Measurements from ENCODE around the gene WDR55. TPM values are rescaled to one million over a fixed set of nuclear protein-coding genes. Genes with fewer than 3 reads are reported as not detected.

WDR55 gene
- total and polyA plus RNA-seq, 2 of the 4 experiments (the other 2 are of a cell fraction) = 19.0 to 20.4 TPM

DNA sequence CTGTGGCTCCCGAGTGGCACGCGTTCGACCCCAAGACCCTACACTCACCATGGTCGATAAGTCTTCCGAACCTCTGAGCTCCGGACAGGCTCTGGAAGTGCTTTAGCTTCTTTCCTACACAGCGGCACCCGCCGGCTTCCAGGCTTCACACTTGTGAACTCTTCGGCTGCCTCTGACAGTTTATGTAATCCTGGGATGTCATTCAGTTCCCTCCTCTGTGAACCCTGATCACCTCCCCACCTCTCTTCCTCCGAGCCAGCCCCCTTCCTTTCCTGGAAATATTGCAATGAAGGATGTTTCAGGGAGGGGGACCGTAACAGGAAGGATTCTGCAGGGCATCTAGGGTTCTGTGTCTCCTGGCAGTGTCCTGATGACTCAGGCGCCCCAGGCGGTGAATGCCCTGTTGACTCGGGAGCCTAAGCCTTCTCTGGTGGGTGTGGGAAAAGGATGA, 31.7 kb upstream of the WDR55 start, which contains the start of gene CD14:
CD14 (minus strand) TSS at position 155 of the 451 bp plus-strand sequence; CDS start at position 51, 104 bp downstream.
- peak within 1 kb of the TSS; percentile 60 for H3K23ac ChIP-seq (ENCODE audit: low read depth, low read length)
- no peak within 1 kb of the TSS for H3K9ac ChIP-seq (ENCODE audit: low read depth, low read length)
- BruUV-seq (replicated peaks) = no TSS peak
- no peak within 1 kb of the TSS for H4K5ac ChIP-seq (ENCODE audit: low read depth, low read length)
- dilution Hi-C loops (cut with HindIII; ENCODE audit: low sequenced_read_pairs, unreplicated experiment) (no loop called here), intact Hi-C loops (cut with micrococcal nuclease) (loop anchor here (10.0 kb wide), 1 partner anchor 388 kb away; no protein-coding TSS in a partner anchor), in situ Hi-C loops (cut with MboI; ENCODE audit: low sequenced_read_pairs) (no loop called here)
- peaks cover 5% of the 10 kb centered on the region; the same call in 1 of the 2 replicates for H3K4me1 ChIP-seq (ENCODE audit: control insufficient read depth, insufficient read depth, low read length)
- H3K27ac ChIP-seq (ENCODE audit: insufficient read depth, low read length) = no peak within 1 kb of the TSS
- no peak within 1 kb of the TSS for H4K91ac ChIP-seq (ENCODE audit: insufficient read depth, low read depth, low read length)
- H3K4me2 ChIP-seq (ENCODE audit: low read depth, low read length) = peak within 1 kb of the TSS; percentile 71
- no peak for TF ChIP-seq MAFK (IDR thresholded peaks at IDR 0.05; ENCODE audit: low read depth, low read length)
- TF ChIP-seq, protein P1, sequence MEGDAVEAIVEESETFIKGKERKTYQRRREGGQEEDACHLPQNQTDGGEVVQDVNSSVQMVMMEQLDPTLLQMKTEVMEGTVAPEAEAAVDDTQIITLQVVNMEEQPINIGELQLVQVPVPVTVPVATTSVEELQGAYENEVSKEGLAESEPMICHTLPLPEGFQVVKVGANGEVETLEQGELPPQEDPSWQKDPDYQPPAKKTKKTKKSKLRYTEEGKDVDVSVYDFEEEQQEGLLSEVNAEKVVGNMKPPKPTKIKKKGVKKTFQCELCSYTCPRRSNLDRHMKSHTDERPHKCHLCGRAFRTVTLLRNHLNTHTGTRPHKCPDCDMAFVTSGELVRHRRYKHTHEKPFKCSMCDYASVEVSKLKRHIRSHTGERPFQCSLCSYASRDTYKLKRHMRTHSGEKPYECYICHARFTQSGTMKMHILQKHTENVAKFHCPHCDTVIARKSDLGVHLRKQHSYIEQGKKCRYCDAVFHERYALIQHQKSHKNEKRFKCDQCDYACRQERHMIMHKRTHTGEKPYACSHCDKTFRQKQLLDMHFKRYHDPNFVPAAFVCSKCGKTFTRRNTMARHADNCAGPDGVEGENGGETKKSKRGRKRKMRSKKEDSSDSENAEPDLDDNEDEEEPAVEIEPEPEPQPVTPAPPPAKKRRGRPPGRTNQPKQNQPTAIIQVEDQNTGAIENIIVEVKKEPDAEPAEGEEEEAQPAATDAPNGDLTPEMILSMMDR (conservative IDR thresholded peaks at IDR 0.05; ENCODE audit: low read depth, low read length) = 0 out of 2 replicates have a peak, but pooled peaks have one; percentile 3
- no peak for TF ChIP-seq RCOR1 (IDR thresholded peaks at IDR 0.05; ENCODE audit: insufficient replicate concordance, low read length)
- TF ChIP-seq, protein P2, sequence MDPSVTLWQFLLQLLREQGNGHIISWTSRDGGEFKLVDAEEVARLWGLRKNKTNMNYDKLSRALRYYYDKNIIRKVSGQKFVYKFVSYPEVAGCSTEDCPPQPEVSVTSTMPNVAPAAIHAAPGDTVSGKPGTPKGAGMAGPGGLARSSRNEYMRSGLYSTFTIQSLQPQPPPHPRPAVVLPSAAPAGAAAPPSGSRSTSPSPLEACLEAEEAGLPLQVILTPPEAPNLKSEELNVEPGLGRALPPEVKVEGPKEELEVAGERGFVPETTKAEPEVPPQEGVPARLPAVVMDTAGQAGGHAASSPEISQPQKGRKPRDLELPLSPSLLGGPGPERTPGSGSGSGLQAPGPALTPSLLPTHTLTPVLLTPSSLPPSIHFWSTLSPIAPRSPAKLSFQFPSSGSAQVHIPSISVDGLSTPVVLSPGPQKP (IDR thresholded peaks at IDR 0.05; ENCODE audit: borderline replicate concordance, low read depth, low read length) = no peak
- DNase-seq (no peak), ATAC-seq (ENCODE audit: low read depth) (peak; percentile 62)
- no peak within 1 kb of the TSS for H2BK20ac ChIP-seq (ENCODE audit: low read depth, low read length)
- peak within 1 kb of the TSS; percentile 58 for H2AK9ac ChIP-seq (replicated peaks; ENCODE audit: low read depth, low read length, poor library complexity)
- H4K8ac ChIP-seq (ENCODE audit: low read depth in 2 of 2, low read length in 2 of 2) = no peak within 1 kb of the TSS
- no peak within 1 kb of the TSS for H2BK120ac ChIP-seq (ENCODE audit: low read depth, low read length)
- H3K9me3 ChIP-seq (ENCODE audit: control insufficient read depth, insufficient read depth, low read length) = no peaks in the 10 kb centered on the region; the same call in 1 of the 2 replicates
- no peak within 1 kb of the TSS for H2BK15ac ChIP-seq (ENCODE audit: low read depth, low read length)
- ChIA-PET CTCF (interaction anchor here (0.5 to 1.0 kb wide), 3 partner anchors 85 to 260 kb away, joined by 3 to 4 read pairs (median 3); partner anchors contain the start of gene EIF4EBP3), POLR2A (ENCODE audit: unreplicated experiment) (no interaction called here)
- H2AFZ ChIP-seq (replicated peaks; ENCODE audit: low read length, poor library complexity) = peak within 1 kb of the TSS; percentile 95
- no peak within 1 kb of the TSS for H2AK5ac ChIP-seq (ENCODE audit: low read depth, low read length)
- no CpG with 5 or more reads among the region's 16 CpGs for WGBS, 2 experiments (ENCODE audit: extremely low coverage in 2 of 2, insufficient read length in 1 of 2)
- peaks cover 16% of the 10 kb centered on the region for H3K27me3 ChIP-seq (ENCODE audit: control insufficient read depth, insufficient read depth, low read length)
- no peaks in the 10 kb centered on the region for H4K20me1 ChIP-seq (ENCODE audit: insufficient read depth, low read length)
- no peaks in the 10 kb centered on the region for H3K79me1 ChIP-seq (ENCODE audit: low read depth in 1 of 2, low read length in 2 of 2)
- no peak within 1 kb of the TSS; the same call in 1 of the 2 replicates for H3K14ac ChIP-seq (replicated peaks; ENCODE audit: low read depth, low read length)
- no peak within 1 kb of the TSS for H3K56ac ChIP-seq (ENCODE audit: extremely low read depth, insufficient read depth, low read length)
- H3K4me3 ChIP-seq (ENCODE audit: insufficient read depth, low read depth, low read length) = peak within 1 kb of the TSS; percentile 30
- H3K36me3 ChIP-seq (ENCODE audit: control insufficient read depth, insufficient read depth, low read length) = no peaks in the 10 kb centered on the region
- no peak within 1 kb of the TSS for H2BK5ac ChIP-seq (ENCODE audit: low read depth, low read length, poor library complexity, severe bottlenecking)
- no peaks in the 10 kb centered on the region for H3K9me1 ChIP-seq (ENCODE audit: insufficient read depth, low read length)
- H3K18ac ChIP-seq (ENCODE audit: low read depth, low read length) = no peak within 1 kb of the TSS
- no peak within 1 kb of the TSS for H3K4ac ChIP-seq (ENCODE audit: low read depth, low read length)
